Right lobe of liver (tissue), 6 donors: ENCODE data around the gene NTN1. TPM values are rescaled to one million over a fixed set of nuclear protein-coding genes. Genes with fewer than 3 reads are reported as not detected.

Experiments used
- ATAC-seq, 4 donors: fragments of 200-7000 bp; cut with Tn5 transposase; one replicate each; pipeline ENCODE4 v1.9.1; 2020; ENCODE audit warnings: mild to moderate bottlenecking in 4 of 4, moderate library complexity in 4 of 4
- DNase-seq, 3 donors: peaks; one replicate each; pipeline ENCODE4 v3.0.0-alpha.2; 2020
- H3K27ac ChIP-seq, 3 donors: fragments of 200-600 bp; one replicate each; pipeline ENCODE4 v1.8.0; 2022
- H3K27me3 ChIP-seq, 2 donors: fragments of 200-600 bp; one replicate each; pipeline ENCODE4 v1.8.0; 2022
- H3K36me3 ChIP-seq, 4 donors: fragments of 200-600 bp; sonication (generic) in 1 of 4; one replicate each; pipeline versions ENCODE4 v1.5.1 to v1.8.0; 2017 to 2022; ENCODE audit warnings: control low read depth in 1 of 4
- H3K4me1 ChIP-seq, 4 donors: fragments of 200-600 bp; sonication (generic) in 1 of 4; one replicate each; pipeline versions ENCODE4 v1.5.1 to v1.8.0; 2017 to 2022; ENCODE audit warnings: control low read depth in 1 of 4
- H3K4me3 ChIP-seq, 3 donors: fragments of 200-600 bp; one replicate each; pipeline ENCODE4 v1.8.0; 2022
- H3K9me3 ChIP-seq, 4 donors: fragments of 200-600 bp; sonication (generic) in 1 of 4; one replicate each; pipeline versions ENCODE4 v1.5.1 to v1.8.0; 2017 to 2022; ENCODE audit warnings: control low read depth in 1 of 4
- CTCF ChIP-seq, 4 donors: fragments of 200-600 bp in 3 of 4; fragments of 450-650 bp in 1 of 4; IDR thresholded peaks; one replicate each; pipeline versions ENCODE4 v1.5.1 to v1.8.0; 2016 to 2022; ENCODE audit warnings: antibody characterized with exemption in 4 of 4, mild to moderate bottlenecking in 2 of 4
- POLR2A ChIP-seq: fragments of 450-650 bp; IDR thresholded peaks from one replicate; pipeline ENCODE4 v1.6.1; 2017; ENCODE audit warnings: antibody characterized with exemption, mild to moderate bottlenecking
- WGBS: methylation state at CpG from one replicate; pipeline ENCODE4 v1.1.6; 2018; ENCODE audit warnings: low coverage, low lambda C conversion rate; ENCODE audit not compliant: insufficient coverage; ENCODE audit errors: missing lambda C conversion rate; 5-methylcytosine and 5-hydroxymethylcytosine counted together
- intact Hi-C, 2 donors: fragments of 100-400 bp; cut with DNase I; formaldehyde crosslinking; loops; one replicate each; pipeline versions ENCODE4 v1.11.2 to v1.14.1; 2022
- total RNA-seq, 6 experiments: library from RNA; depleted of rRNA in 2 of 6; stranded (reverse); fragments of >200 nt in 2 of 6; fragmentation: NEBNext Ultra II Directional in 3 of 6; extraction: Animal tissue kit (Norgen Biotek cat#: 25700) in 3 of 6; gene quantifications; one replicate each; pipeline versions ENCODE4 v1.1.0 to v1.2.4, GENCODE V29; 2016 to 2023
- donor health status: DM: no; HTN: yes; CAD: no.
- donor health status: DM: no; HTN: no; CAD: no.
- donor health status: DM: no; HTN: no; CAD: no.
- donor health status: DM: no; HTN: yes; CAD: no.
- donor health status: DM: no; HTN: yes; CAD: no.

The NTN1 gene
- total RNA-seq, 6 experiments from 2014 or later = 3.5 to 12.5 (median 8.5) TPM

GRCh38 chr17:9286434-9286833, 265.1 kb downstream of the NTN1 start:
- no peak for TF ChIP-seq POLR2A
- Histone ChIP-seq H3K36me3 (no peaks in the 10 kb centered on the region), H3K4me1 (no peaks in the 10 kb centered on the region), H3K27me3 (no peaks in the 10 kb centered on the region), H3K4me3 (no peak overlapping the region), H3K27ac (no peak overlapping the region), H3K9me3 (no peaks in the 10 kb centered on the region)
- intact Hi-C loops = no loop called here
- DNase-seq (no peak), ATAC-seq (no peak)
- 90% methylated on average over 6 of the region's 7 CpGs for WGBS

- WGBS = 80% methylated on average over 1 of the region's 2 CpGs
- intact Hi-C loops = no loop called here
- Histone ChIP-seq H3K27ac (no peak overlapping the region), H3K27me3 (no peaks in the 10 kb centered on the region), H3K4me1 (peaks cover 0 to 3% (median 0%) of the 10 kb centered on the region in 4 donors), H3K36me3 (no peaks in the 10 kb centered on the region), H3K4me3 (no peak overlapping the region), H3K9me3 (no peaks in the 10 kb centered on the region)
- TF ChIP-seq POLR2A (no peak), CTCF (IDR thresholded peaks at IDR 0.05) (no peak)
- DNase-seq (no peak), ATAC-seq (no peak)
Observed at GRCh38 chr17:9287306-9287705, 266.0 kb downstream of the NTN1 start.

- TF ChIP-seq POLR2A = no peak
- no peak for TF ChIP-seq CTCF (IDR thresholded peaks at IDR 0.05)
Observed at GRCh38 chr17:9290226-9290613, 268.9 kb downstream of the NTN1 start.

DNA sequence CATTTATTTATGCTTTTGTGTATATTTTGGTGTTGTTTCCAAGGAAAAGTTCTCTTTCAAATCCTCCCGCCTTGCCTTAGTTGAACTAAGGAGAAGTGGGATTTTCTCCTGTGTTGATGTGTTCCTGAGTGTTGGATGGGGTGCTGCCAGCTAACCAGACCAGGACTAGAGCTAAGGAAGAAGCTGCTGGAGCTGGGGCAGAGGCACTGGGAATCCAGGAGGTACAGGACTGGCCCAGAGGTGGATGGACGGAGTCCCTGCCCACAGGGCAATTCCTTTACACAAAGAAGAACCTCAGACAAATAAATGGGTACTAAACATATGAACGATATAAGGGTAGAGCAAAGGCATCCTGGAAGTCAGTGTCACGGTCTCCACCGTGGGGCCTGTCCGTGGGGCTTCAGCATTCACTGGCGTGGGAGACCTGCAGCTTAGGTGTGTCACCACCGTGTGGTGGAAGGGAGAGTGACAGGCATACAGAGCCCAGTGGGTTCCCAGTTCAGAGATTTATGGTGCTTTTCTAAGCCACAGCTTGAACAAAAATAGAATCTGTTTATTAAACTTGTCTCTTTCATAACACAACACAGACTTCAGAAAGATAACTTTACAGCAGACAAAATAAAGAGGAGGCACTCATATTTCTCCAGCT, 270.7 kb downstream of the NTN1 start:
- intact Hi-C loops = loop anchor here in 1 of 2 donors (10.0 kb wide), 1 partner anchor 297 kb away; no protein-coding TSS in a partner anchor
- ATAC-seq (peak; percentile 93 to 96 (median 94)), DNase-seq (peak in 2 of 3 donors; percentile 39 to 54)
- no peaks in the 10 kb centered on the region for H3K36me3 ChIP-seq
- WGBS = 33% methylated on average over 8 of the region's 8 CpGs
- no peaks in the 10 kb centered on the region for H3K27me3 ChIP-seq
- TF ChIP-seq POLR2A (no peak), CTCF (IDR thresholded peaks at IDR 0.05) (peak; percentile 57 to 78 (median 76))
- no peak overlapping the region for H3K4me3 ChIP-seq
- H3K4me1 ChIP-seq = peaks cover 0 to 5% (median 0%) of the 10 kb centered on the region in 4 donors
- no peaks in the 10 kb centered on the region for H3K9me3 ChIP-seq
- no peak overlapping the region for H3K27ac ChIP-seq

More at GRCh38 chr17:9290226-9290613, 268.9 kb downstream of the NTN1 start:
- H3K9me3 ChIP-seq = no peaks in the 10 kb centered on the region
- H3K27ac ChIP-seq = no peak overlapping the region
- ATAC-seq = no peak
- intact Hi-C loops = loop anchor here in 1 of 2 donors (10.0 kb wide), 1 partner anchor 295 kb away; no protein-coding TSS in a partner anchor
- no peaks in the 10 kb centered on the region for H3K27me3 ChIP-seq
- DNase-seq = no peak
- 69% methylated on average over 6 of the region's 7 CpGs for WGBS
- H3K4me1 ChIP-seq = peaks cover 0 to 5% (median 0%) of the 10 kb centered on the region in 4 donors
- no peak overlapping the region for H3K4me3 ChIP-seq
- no peaks in the 10 kb centered on the region for H3K36me3 ChIP-seq

DNA sequence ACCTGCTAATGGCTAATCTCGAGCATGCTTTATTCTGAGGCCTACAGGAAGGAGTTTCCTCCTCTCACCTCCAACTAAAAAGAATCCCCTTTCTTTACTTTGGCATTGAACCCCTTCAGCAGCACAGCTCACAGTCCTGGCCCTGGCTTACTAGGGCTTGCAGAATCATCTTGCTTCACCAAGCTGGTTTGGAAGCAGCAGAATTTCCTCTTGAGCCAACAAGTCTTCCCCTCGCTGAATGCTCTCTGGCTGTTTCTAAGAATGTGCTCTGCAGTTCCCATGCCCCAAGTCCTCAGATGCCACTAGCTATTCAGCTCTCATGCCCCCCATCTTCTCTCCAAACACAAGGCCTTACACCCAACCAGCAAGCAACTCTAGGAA, 271.2 kb downstream of the NTN1 start:
- no peaks in the 10 kb centered on the region for H3K36me3 ChIP-seq
- no peak overlapping the region for H3K4me3 ChIP-seq
- no peaks in the 10 kb centered on the region for H3K9me3 ChIP-seq
- DNase-seq (no peak), ATAC-seq (peak in 2 of 4 donors; percentile 19 to 23)
- H3K27me3 ChIP-seq = no peaks in the 10 kb centered on the region
- TF ChIP-seq POLR2A = no peak
- TF ChIP-seq CTCF (IDR thresholded peaks at IDR 0.05) = no peak
- H3K4me1 ChIP-seq = peaks cover 0 to 7% (median 1%) of the 10 kb centered on the region in 4 donors
- no peak overlapping the region for H3K27ac ChIP-seq
- intact Hi-C loops = loop anchor here in 1 of 2 donors (10.0 kb wide), 1 partner anchor 298 kb away; no protein-coding TSS in a partner anchor
- WGBS = 100% methylated on average over 1 of the region's 2 CpGs
